ENCODE data around the gene CDK5RAP2.

Gene CDK5RAP2

DNA sequence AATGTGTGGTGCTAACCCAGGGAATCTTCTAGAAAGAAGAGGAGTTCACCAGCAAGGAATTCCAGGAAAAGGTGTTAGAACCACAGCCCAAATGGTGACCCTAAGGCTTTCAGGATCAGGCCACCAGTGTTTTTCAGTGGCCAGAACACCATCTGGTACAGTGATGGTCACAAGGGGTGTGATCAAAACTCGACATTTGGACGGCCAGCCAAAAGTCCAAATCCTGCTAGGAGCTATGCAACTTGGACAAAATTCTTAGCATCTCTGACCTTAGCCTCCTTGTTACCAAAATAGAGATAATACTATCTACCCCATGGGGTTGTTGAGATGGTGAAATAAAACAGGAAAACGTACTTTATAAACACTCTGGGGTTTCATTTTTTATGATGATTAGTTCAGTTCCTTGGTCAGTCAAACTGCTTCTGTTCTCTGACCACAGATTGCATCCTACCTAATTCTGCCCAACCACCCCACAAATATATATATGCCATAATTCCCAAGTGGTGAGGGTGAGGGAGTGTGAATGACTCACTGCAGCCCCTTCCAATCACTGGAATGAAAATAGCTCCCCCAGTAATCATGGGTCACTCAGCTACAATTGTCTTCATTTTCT lies 210.3 kb downstream of the CDK5RAP2 start:
- DNase-seq (ENCODE audit: low read depth): no peak
- TF ChIP-seq CTCF (IDR thresholded peaks at IDR 0.05; ENCODE audit: low read length, missing control alignments): no peak
- H3K4me3 ChIP-seq (replicated peaks; ENCODE audit: low read depth, low read length): no peak overlapping the region

- no peak overlapping the region for H3K4me3 ChIP-seq (replicated peaks; ENCODE audit: low read depth, low read length)
- no peak for DNase-seq (ENCODE audit: low read depth)
- no peak for TF ChIP-seq CTCF (IDR thresholded peaks at IDR 0.05; ENCODE audit: low read length, missing control alignments)
Measured at GRCh38 chr9:120368799-120369198, 211.2 kb downstream of the CDK5RAP2 start.

- no peak overlapping the region for H3K4me3 ChIP-seq (replicated peaks; ENCODE audit: low read depth, low read length)
- TF ChIP-seq CTCF (IDR thresholded peaks at IDR 0.05; ENCODE audit: low read length, missing control alignments): peak; percentile 64
- peak; percentile 95 for DNase-seq (ENCODE audit: low read depth)
Measured at GRCh38 chr9:120366644-120367019, 213.3 kb downstream of the CDK5RAP2 start.

- TF ChIP-seq CTCF (IDR thresholded peaks at IDR 0.05; ENCODE audit: low read length, missing control alignments): no peak
- H3K4me3 ChIP-seq (replicated peaks; ENCODE audit: low read depth, low read length): no peak overlapping the region
- no peak for DNase-seq (ENCODE audit: low read depth)
Measured at GRCh38 chr9:120365386-120365785, 214.6 kb downstream of the CDK5RAP2 start.

DNA sequence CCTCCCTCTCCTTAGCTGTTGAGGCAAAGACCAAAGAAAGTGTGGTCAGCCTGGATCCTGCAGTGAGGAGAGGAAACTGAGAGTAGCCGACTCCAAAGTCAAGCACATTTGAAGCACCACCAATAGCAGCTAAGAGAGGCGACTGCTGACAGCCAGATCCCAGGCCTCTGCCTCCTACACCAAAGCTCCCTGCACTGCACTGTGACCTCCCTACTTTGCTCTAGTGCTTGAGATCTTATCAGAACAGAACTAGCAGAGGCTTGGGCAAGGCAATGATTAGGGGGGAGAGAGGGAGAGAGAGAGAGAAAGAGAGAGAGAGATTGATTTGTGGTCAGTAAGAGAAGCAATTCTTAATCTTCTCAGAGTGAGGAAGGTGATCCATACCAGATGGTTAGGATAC lies 216.3 kb downstream of the CDK5RAP2 start:
- DNase-seq (ENCODE audit: low read depth): no peak
- H3K4me3 ChIP-seq (replicated peaks; ENCODE audit: low read depth, low read length): no peak overlapping the region
- no peak for TF ChIP-seq CTCF (IDR thresholded peaks at IDR 0.05; ENCODE audit: low read length, missing control alignments)

DNA sequence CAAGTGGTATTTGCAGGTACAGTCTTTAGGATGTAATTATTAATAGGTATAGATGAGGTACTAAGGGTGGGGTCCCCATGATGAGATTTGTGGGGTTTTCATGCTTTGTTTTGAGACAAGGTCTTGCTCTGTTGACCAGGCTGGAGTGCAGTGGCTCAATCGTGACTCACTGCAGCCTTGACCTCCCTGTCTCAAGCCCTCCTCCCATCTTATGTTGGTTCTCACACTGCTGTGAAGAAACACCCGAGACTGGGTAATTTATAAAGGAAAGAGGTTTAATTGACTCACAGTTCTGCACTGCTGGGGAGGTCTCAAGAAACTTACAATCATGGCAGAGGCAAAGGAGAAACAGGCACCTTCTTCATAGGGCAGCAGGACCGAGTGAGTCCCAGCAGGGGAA lies 217.5 kb downstream of the CDK5RAP2 start:
- peak; percentile 23 for DNase-seq (ENCODE audit: low read depth)
- TF ChIP-seq CTCF (IDR thresholded peaks at IDR 0.05; ENCODE audit: low read length, missing control alignments): no peak

GRCh38 chr9:120361551-120361950 lies 218.4 kb downstream of the CDK5RAP2 start:
- no peak for DNase-seq (ENCODE audit: low read depth)
- H3K4me3 ChIP-seq (replicated peaks; ENCODE audit: low read depth, low read length): no peak overlapping the region
- TF ChIP-seq CTCF (IDR thresholded peaks at IDR 0.05; ENCODE audit: low read length, missing control alignments): no peak

More for the DNA sequence above, 217.5 kb downstream of the CDK5RAP2 start:
- no peak overlapping the region for H3K4me3 ChIP-seq (replicated peaks; ENCODE audit: low read depth, low read length)
